ENCODE results near the gene UAP1.

UAP1 gene

GRCh38 chr1:162612606-162613400 lies 51.3 kb downstream of the UAP1 start:
- H3K4me3 ChIP-seq (ENCODE audit: low read depth, low read length): no peak overlapping the region

GRCh38 chr1:162616848-162617247 lies 55.3 kb downstream of the UAP1 start:
- H3K4me3 ChIP-seq (ENCODE audit: low read depth, low read length): no peak overlapping the region

- H3K4me3 ChIP-seq (ENCODE audit: low read depth, low read length): no peak overlapping the region
These were observed 56.0 kb downstream of the UAP1 start for GRCh38 chr1:162617513-162617912.

- no peak overlapping the region for H3K4me3 ChIP-seq (ENCODE audit: low read depth, low read length)
These were observed 57.6 kb downstream of the UAP1 start for GRCh38 chr1:162619076-162619475.

GRCh38 chr1:162621256-162621655 lies 59.7 kb downstream of the UAP1 start:
- H3K4me3 ChIP-seq (ENCODE audit: low read depth, low read length): no peak overlapping the region

GRCh38 chr1:162625679-162626078 lies 64.2 kb downstream of the UAP1 start:
- H3K4me3 ChIP-seq (ENCODE audit: low read depth, low read length): no peak overlapping the region

GRCh38 chr1:162626094-162626493 lies 64.6 kb downstream of the UAP1 start:
- H3K4me3 ChIP-seq (ENCODE audit: low read depth, low read length): no peak overlapping the region

GRCh38 chr1:162626761-162627160 lies 65.2 kb downstream of the UAP1 start:
- no peak overlapping the region for H3K4me3 ChIP-seq (ENCODE audit: low read depth, low read length)

- H3K4me3 ChIP-seq (ENCODE audit: low read depth, low read length): no peak overlapping the region
These were observed 66.3 kb downstream of the UAP1 start for GRCh38 chr1:162627662-162628296.

- no peak overlapping the region for H3K4me3 ChIP-seq (ENCODE audit: low read depth, low read length)
These were observed 67.6 kb downstream of the UAP1 start for GRCh38 chr1:162629077-162629627.

GRCh38 chr1:162629651-162630050 lies 68.1 kb downstream of the UAP1 start:
- no peak overlapping the region for H3K4me3 ChIP-seq (ENCODE audit: low read depth, low read length)

- H3K4me3 ChIP-seq (ENCODE audit: low read depth, low read length): peak overlapping the region; percentile 58
These were observed 70.1 kb downstream of the UAP1 start for GRCh38 chr1:162631546-162632191.

GRCh38 chr1:162632217-162632666 lies 70.7 kb downstream of the UAP1 start, which contains the start of gene DDR2:
Gene DDR2, plus strand, starts transcription at chr1:162632464. Its CDS starts 86,600 bp downstream, at chr1:162719064.
- H3K4me3 ChIP-seq (ENCODE audit: low read depth, low read length): peak within 1 kb of the TSS; percentile 58

GRCh38 chr1:162632698-162633080 lies 71.2 kb downstream of the UAP1 start:
- H3K4me3 ChIP-seq (ENCODE audit: low read depth, low read length): peak overlapping the region; percentile 58

- H3K4me3 ChIP-seq (ENCODE audit: low read depth, low read length): peak overlapping the region; percentile 58
These were observed 71.7 kb downstream of the UAP1 start for GRCh38 chr1:162633081-162633762.

- no peak overlapping the region for H3K4me3 ChIP-seq (ENCODE audit: low read depth, low read length)
These were observed 73.9 kb downstream of the UAP1 start for GRCh38 chr1:162635418-162635817.

- no peak overlapping the region for H3K4me3 ChIP-seq (ENCODE audit: low read depth, low read length)
These were observed 78.2 kb downstream of the UAP1 start for GRCh38 chr1:162639718-162640117.

- no peak overlapping the region for H3K4me3 ChIP-seq (ENCODE audit: low read depth, low read length)
These were observed 79.6 kb downstream of the UAP1 start for GRCh38 chr1:162641114-162641513.

- no peak overlapping the region for H3K4me3 ChIP-seq (ENCODE audit: low read depth, low read length)
These were observed 83.4 kb downstream of the UAP1 start for GRCh38 chr1:162644986-162645314.

- no peak overlapping the region for H3K4me3 ChIP-seq (ENCODE audit: low read depth, low read length)
These were observed 84.1 kb downstream of the UAP1 start for GRCh38 chr1:162645666-162646065.

- no peak overlapping the region for H3K4me3 ChIP-seq (ENCODE audit: low read depth, low read length)
These were observed 88.1 kb downstream of the UAP1 start for GRCh38 chr1:162649583-162649982.

All from iPS-11a (cell line).